ENCODE data around the gene RIC3.

DNA sequence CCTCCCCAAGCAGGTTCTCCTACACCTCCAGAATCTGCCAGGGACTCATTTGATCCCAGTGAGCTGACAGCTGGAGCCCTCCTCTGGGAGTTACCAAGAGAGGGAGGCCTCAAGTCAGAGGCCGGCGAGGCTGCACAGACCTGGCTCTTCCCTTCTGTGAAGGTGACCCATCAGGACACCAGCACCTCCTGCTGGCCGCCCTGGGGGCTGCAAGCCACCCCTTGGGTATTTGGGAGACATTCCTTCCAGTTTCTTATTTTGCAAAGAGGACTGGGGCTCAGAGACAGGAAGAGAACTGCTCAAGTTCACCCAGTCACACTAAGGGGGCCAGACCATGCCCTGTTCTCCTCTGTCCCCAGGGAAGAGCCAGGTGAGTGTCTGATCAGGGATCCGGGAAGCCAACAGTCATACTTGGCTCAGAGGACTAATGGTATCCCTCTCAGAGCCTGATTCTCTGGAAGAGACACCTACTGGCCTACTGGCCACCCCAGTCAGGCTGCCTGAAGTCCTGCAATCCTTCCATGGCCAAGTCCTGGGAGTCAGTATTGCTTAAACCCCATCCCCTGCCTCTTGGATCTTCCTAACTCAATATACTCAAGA is 40.5 kb upstream of the RIC3 start:
- TF ChIP-seq CTCF (IDR thresholded peaks at IDR 0.05; ENCODE audit: low read depth, low read length) (peak; percentile 63), POLR2A (IDR thresholded peaks at IDR 0.05; ENCODE audit: extremely low read depth, insufficient read length) (no peak), MAX (IDR thresholded peaks at IDR 0.05; ENCODE audit: low read depth, low read length) (no peak)

All from NB4 (cell line).